Endometrial microvascular endothelial cells (primary cell): Measurements from ENCODE around the gene P2RX7. TPM values are rescaled to one million over a fixed set of nuclear protein-coding genes. Genes with fewer than 3 reads are reported as not detected.
"Not testable (repeated sequence)": the region's sequence is repeated elsewhere in the genome, so short reads cannot be mapped to it uniquely, and the experiment has no call there.

Experiments
- in situ Hi-C: cut with HindIII; loops from 2 replicates; pipeline ENCODE4 v1.10.0; 2017; ENCODE audit warnings: low sequenced_read_pairs, low pct_unique_long_range_greater_than_20kb; ENCODE audit errors: inconsistent ontology term
- total RNA-seq: library from RNA; depleted of rRNA; stranded (reverse); fragments of >200 nt; gene quantifications from one replicate; pipeline ENCODE4 v1.2.3, GENCODE V29; 2015; ENCODE audit errors: inconsistent ontology term

The P2RX7 gene
- total RNA-seq, 1 donor from 2014 or later = 2.3 TPM

DNA sequence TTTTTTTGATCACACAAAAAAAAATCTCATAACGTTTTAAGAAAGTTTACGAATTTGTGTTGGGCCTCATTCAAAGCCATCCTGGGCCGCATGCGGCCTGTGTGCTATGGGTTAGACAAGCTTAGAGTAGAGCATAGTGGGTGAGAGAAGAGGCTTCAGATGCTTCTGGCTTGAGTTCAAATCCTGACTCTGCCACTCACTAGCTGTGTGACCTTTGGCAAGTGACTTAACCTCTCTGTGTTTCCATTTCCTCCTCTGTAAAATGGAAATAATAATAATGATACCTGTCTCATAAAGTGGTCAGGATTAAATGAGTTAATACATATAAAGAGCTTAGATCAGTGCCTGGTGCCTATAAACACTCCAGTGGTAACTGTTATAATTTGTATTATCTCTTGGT, 83.4 kb downstream of the P2RX7 start:
- in situ Hi-C loops = loop anchor here (10.0 kb wide), 1 partner anchor 71 kb away; no protein-coding TSS in a partner anchor

DNA sequence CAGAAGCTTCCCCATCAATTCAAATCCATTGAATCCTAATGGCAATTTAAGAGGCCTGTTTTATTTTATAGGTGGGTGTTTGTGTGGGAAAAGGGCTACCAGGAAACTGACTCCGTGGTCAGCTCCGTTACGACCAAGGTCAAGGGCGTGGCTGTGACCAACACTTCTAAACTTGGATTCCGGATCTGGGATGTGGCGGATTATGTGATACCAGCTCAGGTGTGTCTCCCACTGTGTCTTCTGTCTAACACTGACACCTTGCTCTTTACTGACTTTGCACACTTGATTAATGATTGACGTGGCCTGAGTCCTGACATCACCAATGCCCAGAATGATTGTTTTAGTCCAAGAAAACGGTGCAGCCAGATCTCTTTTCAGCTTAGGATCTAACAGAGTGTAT, 84.4 kb downstream of the P2RX7 start:
- in situ Hi-C loops = loop anchor here (10.0 kb wide), 1 partner anchor 72 kb away; no protein-coding TSS in a partner anchor

DNA sequence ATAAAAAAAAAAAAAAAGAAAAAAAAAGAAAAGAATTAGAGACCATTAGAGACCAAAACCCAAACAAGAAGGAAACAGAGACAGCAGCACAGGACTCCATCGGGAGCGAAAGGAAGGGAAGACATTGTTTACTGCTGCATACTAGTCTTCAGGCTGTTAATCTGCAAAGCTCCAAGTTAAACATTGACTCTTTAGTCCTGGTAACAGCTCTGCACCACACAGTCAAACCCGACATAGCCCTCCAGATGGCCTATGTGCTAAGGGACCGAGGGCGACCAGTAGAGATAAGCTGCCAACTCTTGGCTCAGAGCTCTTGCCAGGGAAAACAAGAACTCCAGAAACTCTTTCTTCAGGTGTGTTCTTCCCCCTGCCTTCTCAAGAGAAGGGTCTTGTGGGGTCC, 85.1 kb downstream of the P2RX7 start:
- in situ Hi-C loops = loop anchor here (10.0 kb wide), 1 partner anchor 73 kb away; no protein-coding TSS in a partner anchor

- in situ Hi-C loops = loop anchor here (10.0 kb wide), 1 partner anchor 74 kb away; no protein-coding TSS in a partner anchor
Observed at GRCh38 chr12:121218588-121219352, 86.1 kb downstream of the P2RX7 start.

GRCh38 chr12:121219353-121219986, 86.8 kb downstream of the P2RX7 start:
- in situ Hi-C loops = loop anchor here (10.0 kb wide), 1 partner anchor 75 kb away; no protein-coding TSS in a partner anchor

DNA sequence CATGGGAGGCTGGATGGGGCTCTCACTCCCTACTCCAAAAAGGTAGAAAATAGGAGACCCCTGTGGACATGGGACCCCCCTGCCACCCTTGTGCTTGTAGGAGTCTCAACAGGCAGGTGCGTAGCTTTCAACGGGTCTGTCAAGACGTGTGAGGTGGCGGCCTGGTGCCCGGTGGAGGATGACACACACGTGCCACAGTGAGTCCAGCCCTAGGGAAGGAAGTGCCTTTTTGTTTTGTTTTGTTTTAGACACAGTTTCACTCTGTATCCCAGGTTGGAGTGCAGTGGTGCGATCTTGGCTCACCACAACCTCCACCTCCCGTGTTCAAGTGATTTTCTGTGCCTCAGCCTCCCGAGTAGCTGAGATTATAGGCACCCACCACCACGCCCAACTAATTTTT, 90.2 kb downstream of the P2RX7 start:
- in situ Hi-C loops = no loop called here

GRCh38 chr12:121223292-121224285, 90.9 kb downstream of the P2RX7 start:
- in situ Hi-C loops = no loop called here

DNA sequence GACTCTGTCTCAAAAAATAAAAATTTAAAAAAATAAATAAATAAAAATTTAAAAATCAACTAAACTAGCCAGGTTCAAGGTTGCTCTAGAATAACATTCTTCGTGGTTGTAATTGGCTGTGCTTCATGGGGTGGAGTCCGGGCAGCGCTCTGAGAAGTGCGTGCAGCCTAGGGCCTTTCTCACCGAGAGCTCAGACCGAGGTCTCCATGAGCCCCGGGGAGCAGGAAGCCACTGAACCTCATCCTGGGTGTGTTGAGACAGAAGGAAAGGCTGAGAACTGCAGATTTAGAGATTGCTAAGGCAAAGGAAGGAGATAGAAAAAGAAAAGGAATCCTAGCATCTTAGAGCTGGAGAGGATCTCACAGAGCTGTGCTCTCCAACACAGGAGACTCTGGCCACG, 91.9 kb downstream of the P2RX7 start:
- in situ Hi-C loops = no loop called here

DNA sequence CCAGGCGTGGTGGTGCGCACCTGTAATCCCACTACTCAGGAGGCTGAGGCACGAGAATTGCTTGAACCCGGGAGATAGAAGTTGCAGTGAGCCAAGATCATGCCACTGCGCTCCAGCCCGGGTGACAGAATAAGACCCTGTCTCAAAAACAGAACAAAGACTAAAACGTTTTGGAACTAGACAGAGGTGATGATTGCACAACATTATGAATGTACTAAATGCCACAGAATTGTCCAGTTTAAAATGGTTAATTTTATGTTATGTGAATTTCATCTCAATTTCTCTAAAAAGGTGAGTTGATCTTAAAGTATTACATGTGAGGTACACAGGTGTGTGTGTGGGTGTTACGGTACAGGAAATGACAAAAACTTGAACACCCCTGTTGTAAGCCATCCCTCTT, 93.7 kb downstream of the P2RX7 start:
- in situ Hi-C loops = no loop called here

- in situ Hi-C loops = not testable (repeated sequence)
Observed at GRCh38 chr12:121226871-121227270, 94.2 kb downstream of the P2RX7 start.

DNA sequence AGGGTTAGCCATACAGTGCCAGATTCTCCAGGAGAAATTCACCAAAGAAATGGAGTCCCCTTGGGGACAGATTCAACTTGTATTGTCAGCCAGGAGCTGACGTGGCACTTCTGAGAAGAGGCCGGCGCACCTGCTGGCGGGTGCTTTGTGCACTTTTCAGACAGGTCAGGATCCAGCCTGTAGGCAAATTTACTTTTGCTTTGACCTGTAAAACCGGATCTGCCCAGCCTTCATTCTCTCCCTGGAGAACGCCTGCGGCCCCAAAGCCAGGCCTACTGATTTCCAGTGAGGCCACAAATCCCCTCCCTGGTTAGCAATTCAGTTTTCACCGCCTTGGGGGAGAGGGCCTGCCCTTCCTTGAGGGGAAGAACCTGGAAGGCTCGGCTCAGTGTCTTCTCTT, 94.6 kb downstream of the P2RX7 start:
- in situ Hi-C loops = no loop called here

GRCh38 chr12:121228919-121229665, 96.4 kb downstream of the P2RX7 start:
- in situ Hi-C loops = no loop called here

DNA sequence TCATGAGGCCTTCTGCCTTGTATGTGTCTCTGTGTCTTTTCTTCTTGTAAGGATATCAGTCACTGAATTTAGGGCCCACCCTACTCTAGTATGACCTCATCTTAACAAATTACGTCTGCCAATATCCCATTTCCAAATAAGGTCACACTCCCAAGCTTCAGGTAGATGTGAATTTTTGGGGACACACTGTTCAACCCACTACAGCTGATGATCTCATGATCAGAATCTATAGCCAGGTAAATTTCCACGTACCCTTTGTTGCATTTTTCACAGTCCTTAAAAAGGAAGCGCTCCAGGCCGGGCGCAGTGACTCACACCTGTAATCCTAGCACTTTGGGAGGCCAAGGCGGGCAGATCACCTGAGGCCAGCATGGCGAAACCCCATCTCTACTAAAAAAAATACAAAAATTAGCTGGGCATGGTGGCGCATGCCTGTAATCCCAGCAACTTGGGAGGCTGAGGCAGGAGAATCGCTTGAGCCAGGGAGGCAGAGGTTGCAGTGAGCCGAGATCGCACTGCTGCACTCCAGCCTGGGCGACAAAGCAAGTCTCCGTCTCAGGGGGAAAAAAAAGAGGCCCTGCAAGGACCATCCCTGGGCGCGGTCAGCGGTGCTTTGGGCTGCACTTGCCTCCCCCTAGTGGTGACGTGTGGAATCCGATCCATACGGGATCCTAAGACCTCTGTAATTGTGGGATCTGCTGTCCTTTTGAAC, 97.3 kb downstream of the P2RX7 start:
- in situ Hi-C loops = not testable (repeated sequence)

- in situ Hi-C loops = no loop called here
Observed at GRCh38 chr12:121230538-121230907, 97.8 kb downstream of the P2RX7 start.

DNA sequence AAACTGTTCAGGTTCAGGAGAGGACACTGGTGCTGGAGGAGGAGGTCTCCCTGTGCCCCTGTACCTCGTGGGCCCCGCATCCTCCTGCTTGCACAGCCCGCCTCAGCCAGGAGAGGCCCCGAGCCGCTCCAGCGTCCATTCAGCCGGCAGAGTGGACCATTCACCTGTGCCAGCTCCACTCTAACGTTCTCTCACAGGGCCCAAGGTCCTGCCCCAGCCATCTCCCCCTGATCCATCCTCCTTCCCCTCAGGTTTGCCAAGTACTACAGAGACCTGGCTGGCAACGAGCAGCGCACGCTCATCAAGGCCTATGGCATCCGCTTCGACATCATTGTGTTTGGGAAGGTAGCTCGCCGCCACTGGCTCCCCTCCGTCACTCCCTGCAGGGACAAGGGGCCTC, 99.5 kb downstream of the P2RX7 start:
- in situ Hi-C loops = no loop called here

- in situ Hi-C loops = no loop called here
Observed at GRCh38 chr12:121232977-121233627, 100.4 kb downstream of the P2RX7 start.

- in situ Hi-C loops = no loop called here
Observed at GRCh38 chr12:121233628-121234020, 100.9 kb downstream of the P2RX7 start.
